SKM-1 treated with dmso at 0.1 percent for 144 hours (cell line): ENCODE results near the gene CBX2.

Experiments
- DNase-seq: peaks from one replicate; lab custom pipeline; 2025; ENCODE audit not compliant: unreplicated experiment; lab: John Stamatoyannopoulos, UW

The CBX2 gene

GRCh38 chr17:79826204-79826680 is 48.3 kb downstream of the CBX2 start:
- DNase-seq: peak; percentile 75

GRCh38 chr17:79826841-79827578 is 49.1 kb downstream of the CBX2 start:
- DNase-seq: no peak

- DNase-seq: no peak
Observed at GRCh38 chr17:79829004-79829403, 51.1 kb downstream of the CBX2 start.

GRCh38 chr17:79829457-79829856 is 51.5 kb downstream of the CBX2 start:
- no peak for DNase-seq

GRCh38 chr17:79830303-79830702 is 52.4 kb downstream of the CBX2 start:
- DNase-seq: no peak

GRCh38 chr17:79830763-79831264 is 52.9 kb downstream of the CBX2 start:
- DNase-seq: no peak

GRCh38 chr17:79831265-79832217 is 53.6 kb downstream of the CBX2 start:
- no peak for DNase-seq

- no peak for DNase-seq
Observed at GRCh38 chr17:79832218-79833109, 54.5 kb downstream of the CBX2 start.

- no peak for DNase-seq
Observed at GRCh38 chr17:79833110-79833450, 55.1 kb downstream of the CBX2 start.

- DNase-seq: no peak
Observed at GRCh38 chr17:79833744-79834564, 56.0 kb downstream of the CBX2 start.

GRCh38 chr17:79834565-79835469 is 56.9 kb downstream of the CBX2 start:
- peak; percentile 23 for DNase-seq

GRCh38 chr17:79835470-79835899 is 57.5 kb downstream of the CBX2 start:
- no peak for DNase-seq

- no peak for DNase-seq
Observed at GRCh38 chr17:79835953-79836509, 58.1 kb downstream of the CBX2 start.

- DNase-seq: peak; percentile 73
Observed at GRCh38 chr17:79836510-79836971, 58.6 kb downstream of the CBX2 start.

GRCh38 chr17:79836972-79837887 is 59.3 kb downstream of the CBX2 start:
- peak; percentile 76 for DNase-seq
